HG03460 (cell line): ENCODE measurements around the gene GALNT2.

Experiments
- ATAC-seq: cut with Tn5 transposase; IDR thresholded peaks from one replicate; pipeline ENCODE4 v1.9.1; 2021; ENCODE audit not compliant: unreplicated experiment

The GALNT2 gene

GRCh38 chr1:230144010-230144614 is 77.1 kb downstream of the GALNT2 start:
- no peak for ATAC-seq

GRCh38 chr1:230144758-230145504 is 77.9 kb downstream of the GALNT2 start:
- no peak for ATAC-seq

- no peak for ATAC-seq
Observed at GRCh38 chr1:230145505-230145899, 78.5 kb downstream of the GALNT2 start.

- peak; percentile 32 for ATAC-seq
Observed at GRCh38 chr1:230145953-230146476, 79.0 kb downstream of the GALNT2 start.

- ATAC-seq: no peak
Observed at GRCh38 chr1:230146709-230147108, 79.7 kb downstream of the GALNT2 start.

GRCh38 chr1:230147253-230148125 is 80.5 kb downstream of the GALNT2 start:
- ATAC-seq: no peak

- ATAC-seq: no peak
Observed at GRCh38 chr1:230148126-230148652, 81.2 kb downstream of the GALNT2 start.

- no peak for ATAC-seq
Observed at GRCh38 chr1:230148768-230149469, 81.9 kb downstream of the GALNT2 start.

- ATAC-seq: peak; percentile 61
Observed at GRCh38 chr1:230149751-230150584, 82.9 kb downstream of the GALNT2 start.

- ATAC-seq: no peak
Observed at GRCh38 chr1:230150615-230151014, 83.6 kb downstream of the GALNT2 start.

- ATAC-seq: no peak
Observed at GRCh38 chr1:230151924-230152468, 85.0 kb downstream of the GALNT2 start.

GRCh38 chr1:230152999-230153398 is 86.0 kb downstream of the GALNT2 start:
- no peak for ATAC-seq

GRCh38 chr1:230153641-230154296 is 86.7 kb downstream of the GALNT2 start:
- no peak for ATAC-seq

- no peak for ATAC-seq
Observed at GRCh38 chr1:230155021-230155420, 88.0 kb downstream of the GALNT2 start.

GRCh38 chr1:230156068-230156467 is 89.0 kb downstream of the GALNT2 start:
- no peak for ATAC-seq

- no peak for ATAC-seq
Observed at GRCh38 chr1:230156536-230156935, 89.5 kb downstream of the GALNT2 start.

GRCh38 chr1:230157420-230158390 is 90.7 kb downstream of the GALNT2 start:
- ATAC-seq: no peak
